Breast epithelium (tissue), 3 donors: ENCODE measurements around the gene PPP1R3A.

Experiments used
- CTCF ChIP-seq, 3 donors: fragments of 450-650 bp; IDR thresholded peaks; one replicate each; pipeline ENCODE4 v1.5.1; 2016 to 2017; ENCODE audit warnings: antibody characterized with exemption in 3 of 3, mild to moderate bottlenecking in 3 of 3, moderate library complexity in 3 of 3
- POLR2AphosphoS5 ChIP-seq, 3 donors: sonication (generic); formaldehyde crosslinking; IDR thresholded peaks; one replicate each; pipeline ENCODE4 v1.6.1; 2017; ENCODE audit warnings: antibody characterized with exemption in 3 of 3

DNA sequence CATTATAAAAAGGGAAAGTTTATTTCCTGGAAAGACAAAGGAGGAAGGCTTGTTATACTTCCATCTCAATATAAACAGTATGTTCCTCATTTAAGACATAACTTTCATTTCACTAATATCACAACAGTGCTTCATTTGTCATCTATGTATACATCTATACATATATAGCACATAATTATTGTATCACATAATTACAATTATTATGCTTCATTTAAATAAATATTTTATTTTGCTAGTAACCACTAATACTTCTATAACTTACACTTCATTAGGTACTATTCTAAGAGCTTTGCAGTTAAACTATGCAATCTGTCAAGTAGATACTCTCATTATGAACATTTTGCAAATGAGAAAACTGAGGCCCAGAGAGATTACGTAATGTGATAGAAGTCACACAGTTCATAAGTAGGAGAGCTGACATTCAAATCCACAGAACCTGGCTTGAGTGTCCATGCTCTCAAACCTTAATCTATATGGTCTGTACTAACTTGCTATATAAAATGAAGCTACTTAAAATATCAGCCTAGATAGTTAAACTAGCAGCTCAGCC, 86.5 kb downstream of the PPP1R3A start:
- TF ChIP-seq CTCF (IDR thresholded peaks at IDR 0.05) (no peak), POLR2AphosphoS5 (IDR thresholded peaks at IDR 0.05) (no peak)
